Measurements from ENCODE around the gene DCLK2.

DNA sequence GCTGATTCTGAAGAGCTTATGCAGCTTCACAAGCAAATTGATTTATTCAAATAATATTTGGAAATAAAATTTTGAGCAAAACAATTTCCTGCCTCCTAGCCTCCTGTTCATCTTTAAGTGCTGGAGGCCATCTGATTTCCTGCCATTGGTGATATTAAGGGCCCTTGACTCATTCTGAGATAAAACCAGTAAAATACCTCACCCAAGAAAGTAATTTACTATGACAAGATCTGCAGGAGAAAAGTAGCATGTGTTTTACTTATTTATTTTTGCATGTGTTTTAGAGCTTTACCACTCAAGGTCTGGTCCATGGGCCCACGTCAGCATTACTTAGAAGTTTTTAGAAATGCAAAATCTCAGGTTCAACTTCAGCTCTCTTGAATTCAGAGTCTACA, 67.7 kb downstream of the DCLK2 start:
- TF ChIP-seq, protein P1, sequence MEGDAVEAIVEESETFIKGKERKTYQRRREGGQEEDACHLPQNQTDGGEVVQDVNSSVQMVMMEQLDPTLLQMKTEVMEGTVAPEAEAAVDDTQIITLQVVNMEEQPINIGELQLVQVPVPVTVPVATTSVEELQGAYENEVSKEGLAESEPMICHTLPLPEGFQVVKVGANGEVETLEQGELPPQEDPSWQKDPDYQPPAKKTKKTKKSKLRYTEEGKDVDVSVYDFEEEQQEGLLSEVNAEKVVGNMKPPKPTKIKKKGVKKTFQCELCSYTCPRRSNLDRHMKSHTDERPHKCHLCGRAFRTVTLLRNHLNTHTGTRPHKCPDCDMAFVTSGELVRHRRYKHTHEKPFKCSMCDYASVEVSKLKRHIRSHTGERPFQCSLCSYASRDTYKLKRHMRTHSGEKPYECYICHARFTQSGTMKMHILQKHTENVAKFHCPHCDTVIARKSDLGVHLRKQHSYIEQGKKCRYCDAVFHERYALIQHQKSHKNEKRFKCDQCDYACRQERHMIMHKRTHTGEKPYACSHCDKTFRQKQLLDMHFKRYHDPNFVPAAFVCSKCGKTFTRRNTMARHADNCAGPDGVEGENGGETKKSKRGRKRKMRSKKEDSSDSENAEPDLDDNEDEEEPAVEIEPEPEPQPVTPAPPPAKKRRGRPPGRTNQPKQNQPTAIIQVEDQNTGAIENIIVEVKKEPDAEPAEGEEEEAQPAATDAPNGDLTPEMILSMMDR (conservative IDR thresholded peaks at IDR 0.05; ENCODE audit: low read depth, low read length): no peak
- no peak for TF ChIP-seq CEBPB (IDR thresholded peaks at IDR 0.05; ENCODE audit: low read depth, low read length)
- no peak for TF ChIP-seq POLR2A (IDR thresholded peaks at IDR 0.05; ENCODE audit: low read depth, low read length)
- no peak for TF ChIP-seq BHLHE40 (IDR thresholded peaks at IDR 0.05; ENCODE audit: low read depth, low read length)
- TF ChIP-seq, protein P2, sequence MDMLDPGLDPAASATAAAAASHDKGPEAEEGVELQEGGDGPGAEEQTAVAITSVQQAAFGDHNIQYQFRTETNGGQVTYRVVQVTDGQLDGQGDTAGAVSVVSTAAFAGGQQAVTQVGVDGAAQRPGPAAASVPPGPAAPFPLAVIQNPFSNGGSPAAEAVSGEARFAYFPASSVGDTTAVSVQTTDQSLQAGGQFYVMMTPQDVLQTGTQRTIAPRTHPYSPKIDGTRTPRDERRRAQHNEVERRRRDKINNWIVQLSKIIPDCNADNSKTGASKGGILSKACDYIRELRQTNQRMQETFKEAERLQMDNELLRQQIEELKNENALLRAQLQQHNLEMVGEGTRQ (IDR thresholded peaks at IDR 0.05; ENCODE audit: low read depth, low read length): no peak
- no peak for TF ChIP-seq MAFK (IDR thresholded peaks at IDR 0.05; ENCODE audit: low read depth, low read length)

All from IMR-90 (cell line).